GM18508 (cell line): Measurements from ENCODE around the gene TMEM205.
"Not testable (repeated sequence)": the region's sequence is repeated elsewhere in the genome, so short reads cannot be mapped to it uniquely, and the experiment has no call there.

Source experiments
- ATAC-seq: cut with Tn5 transposase; IDR thresholded peaks from one replicate; pipeline ENCODE4 v1.9.1; 2021; ENCODE audit warnings: moderate number of reproducible peaks; ENCODE audit not compliant: insufficient read depth, unreplicated experiment

The TMEM205 gene

DNA sequence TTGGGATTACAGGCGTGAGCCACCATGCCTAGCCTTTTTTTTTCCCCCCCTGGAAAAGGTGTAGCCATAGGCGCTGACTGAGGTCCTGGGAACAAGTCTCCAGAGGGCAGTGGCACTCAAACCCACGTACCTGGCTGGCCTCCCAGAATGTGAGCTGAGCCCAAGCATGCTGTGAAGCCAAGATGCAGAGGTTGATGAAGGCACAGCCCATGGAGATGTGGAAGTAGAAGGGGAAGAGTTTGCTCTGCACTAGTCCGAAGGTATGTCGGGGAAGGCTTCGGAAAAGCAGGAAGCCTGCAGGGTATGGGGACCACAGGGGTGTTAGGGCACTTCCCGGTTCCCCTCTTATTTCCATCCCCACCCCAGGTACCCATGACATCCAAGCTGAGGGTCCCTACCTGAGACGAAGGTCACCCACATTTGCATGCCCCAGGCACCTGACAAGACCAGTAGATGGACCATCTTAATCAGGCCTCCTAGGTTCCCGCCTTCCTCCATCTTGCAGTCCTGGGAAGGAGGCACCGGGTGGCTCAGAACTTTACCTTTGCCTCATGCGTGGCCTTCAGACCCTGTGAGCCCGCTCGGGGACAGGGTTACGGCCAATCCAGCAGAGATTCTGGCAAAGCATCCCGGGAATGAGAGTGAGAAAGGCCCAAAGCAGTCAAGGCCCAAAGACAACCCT lies 805 bp downstream of the TMEM205 start:
- no peak for ATAC-seq

- no peak for ATAC-seq
Observed at GRCh38 chr19:11342429-11342828, 3.6 kb downstream of the TMEM205 start.

DNA sequence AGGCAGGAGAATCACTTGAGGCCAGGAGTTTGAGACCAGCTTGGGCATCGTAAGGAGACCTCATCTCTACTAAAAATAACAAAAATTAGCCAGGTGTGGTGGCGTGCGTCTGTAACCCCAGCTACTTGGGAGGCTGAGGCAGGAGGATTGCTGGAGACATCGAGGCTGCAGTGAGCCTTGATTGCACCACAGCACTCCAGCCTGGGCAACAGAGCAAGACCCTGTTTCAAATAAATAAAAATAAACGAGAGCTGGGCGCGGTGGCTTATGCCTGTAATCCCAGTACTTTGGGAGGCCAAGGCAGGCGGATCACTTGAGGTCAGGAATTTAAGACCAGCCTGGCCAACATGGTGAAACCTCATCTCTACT lies 6.0 kb downstream of the TMEM205 start:
- not testable (repeated sequence) for ATAC-seq

DNA sequence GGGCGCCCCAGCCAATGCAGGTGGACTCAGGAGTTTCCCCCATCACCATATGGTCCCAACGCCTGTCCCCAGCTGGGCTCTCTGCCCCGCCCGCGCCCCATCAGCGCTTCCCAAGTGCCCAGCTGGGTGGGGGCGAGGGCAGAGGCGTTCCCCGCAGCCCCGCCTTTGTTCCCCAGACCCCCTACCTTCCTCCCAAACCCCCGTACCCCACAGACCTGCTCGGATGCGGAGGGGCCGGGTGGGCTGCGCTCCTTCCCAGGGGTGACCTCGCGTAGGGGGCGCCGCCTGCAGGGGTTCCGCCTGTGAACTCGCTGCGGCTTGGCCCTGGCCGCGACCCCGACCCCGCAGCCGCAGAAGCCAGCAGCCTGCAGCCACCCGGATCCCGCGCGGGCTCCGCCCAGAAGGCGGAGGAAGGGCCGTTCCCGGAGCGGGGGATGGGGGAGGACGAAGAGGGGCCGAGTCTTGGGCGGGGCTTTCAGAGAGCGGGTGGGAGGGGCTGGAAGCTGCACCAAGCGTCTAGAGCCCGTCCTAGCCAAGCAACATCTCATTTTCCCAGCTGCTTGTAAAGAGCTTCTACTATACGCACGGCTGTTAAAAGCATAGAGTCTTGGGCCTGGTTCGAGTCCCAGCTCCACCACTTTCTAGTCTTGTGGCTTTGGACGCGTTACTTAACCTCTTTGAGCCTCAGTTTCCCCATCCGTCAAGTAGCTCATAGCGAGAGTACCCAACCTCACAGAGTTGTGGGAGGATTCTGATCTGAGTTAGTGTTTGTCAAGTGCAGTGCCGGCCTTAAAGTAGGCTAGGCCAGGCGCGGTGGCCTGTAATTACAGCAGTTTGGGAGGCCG lies 6.6 kb downstream of the TMEM205 start, which contains the start of gene RAB3D:
RAB3D (minus strand) TSS at position 404 of the 845 bp plus-strand sequence. CDS start 2,258 bp downstream, outside the sequence.
- ATAC-seq, result no peak

DNA sequence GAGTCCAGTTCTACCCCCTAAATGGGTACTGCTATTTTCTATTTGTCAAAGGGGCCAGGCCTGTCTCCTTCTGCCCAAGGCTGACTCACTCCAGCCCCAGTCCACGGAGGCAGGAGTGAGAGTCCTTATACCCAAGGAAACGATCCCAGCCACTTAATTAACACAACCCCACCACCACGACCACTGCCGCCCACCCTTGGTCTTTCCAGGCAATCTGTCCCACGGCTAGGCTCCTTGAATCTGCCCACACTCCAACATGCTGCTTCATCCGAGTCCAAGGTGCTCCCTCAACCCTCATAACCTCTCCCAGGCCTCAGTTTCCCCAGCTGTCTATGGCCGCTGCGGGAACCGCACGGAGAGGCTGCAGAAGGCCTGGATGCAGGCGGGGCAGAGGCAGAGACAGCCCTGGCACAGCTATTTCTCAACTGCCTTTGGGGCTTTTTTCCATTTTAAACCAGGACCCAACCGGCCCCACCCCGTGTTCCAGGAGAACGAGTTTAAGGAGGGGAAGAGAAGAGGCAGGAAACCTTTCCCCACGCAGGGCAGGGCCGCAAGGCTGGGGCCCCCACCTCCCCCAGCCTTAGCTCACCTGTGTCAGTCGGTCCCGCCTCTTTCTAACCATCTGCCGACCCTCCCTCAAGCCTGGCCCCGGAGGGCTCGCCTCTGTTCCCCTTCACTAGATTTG lies 7.4 kb downstream of the TMEM205 start:
- ATAC-seq, result no peak

DNA sequence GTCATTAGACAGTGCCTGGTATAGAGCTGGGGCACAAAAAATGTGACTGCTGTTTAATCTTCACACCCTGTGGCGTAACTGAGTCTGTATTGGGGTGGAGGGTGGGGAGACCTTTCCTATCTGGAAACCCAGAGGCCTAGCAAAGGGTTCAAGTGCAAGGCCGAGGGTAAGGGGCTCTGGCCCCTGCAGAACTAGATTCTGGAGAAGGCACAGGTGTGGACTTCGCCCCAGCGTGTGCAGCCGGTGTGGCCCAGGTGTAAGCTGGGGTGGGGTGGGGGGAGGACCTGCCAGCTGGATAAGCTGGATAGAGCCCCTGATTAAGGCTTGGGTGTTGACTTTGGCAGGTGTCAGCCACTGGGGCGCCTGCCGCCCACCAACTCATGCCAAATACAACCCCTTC lies 7.9 kb downstream of the TMEM205 start:
- ATAC-seq, result no peak

DNA sequence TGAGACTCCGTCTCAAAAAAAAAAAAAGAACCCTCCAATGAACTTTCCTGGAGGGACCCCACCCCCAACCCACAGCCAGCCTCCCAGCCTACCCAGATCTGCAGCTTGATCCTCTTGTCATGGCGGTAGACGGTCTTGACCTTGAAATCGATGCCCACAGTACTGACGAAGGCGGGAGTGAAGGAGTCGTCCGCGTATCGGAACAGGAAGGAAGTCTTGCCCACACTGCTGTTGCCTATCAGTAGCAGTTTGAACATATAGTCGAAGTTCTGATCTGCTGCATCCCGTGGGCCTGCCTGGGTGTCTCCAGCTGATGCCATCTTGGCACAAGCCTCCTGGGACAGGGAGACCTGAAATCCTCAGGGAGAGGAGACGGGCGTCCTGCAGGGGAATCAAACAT lies 9.0 kb downstream of the TMEM205 start:
- no peak for ATAC-seq

GRCh38 chr19:11335449-11336146 lies 10.5 kb downstream of the TMEM205 start:
- ATAC-seq, result no peak

- ATAC-seq, result not testable (repeated sequence)
Observed at GRCh38 chr19:11333838-11334237, 12.2 kb downstream of the TMEM205 start.

DNA sequence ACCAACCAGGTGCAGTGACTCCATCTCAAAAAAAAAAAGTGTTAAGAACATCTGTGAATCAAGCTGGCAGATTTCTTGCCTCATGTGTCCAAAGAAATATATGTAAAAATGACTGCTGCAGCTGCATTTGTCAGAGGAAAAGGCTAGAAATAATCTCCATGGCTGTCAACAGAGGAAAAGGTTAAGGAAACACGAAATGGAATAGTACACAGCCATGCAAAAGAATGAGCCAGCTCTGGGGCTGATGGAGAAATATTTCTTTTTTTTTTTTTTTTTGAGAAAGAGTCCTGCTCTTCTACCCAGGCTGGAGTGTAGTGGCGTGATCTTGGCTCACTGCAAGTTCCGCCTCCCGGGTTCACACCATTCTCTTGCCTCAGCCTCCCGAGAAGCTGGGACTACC lies 13.2 kb downstream of the TMEM205 start:
- no peak for ATAC-seq

DNA sequence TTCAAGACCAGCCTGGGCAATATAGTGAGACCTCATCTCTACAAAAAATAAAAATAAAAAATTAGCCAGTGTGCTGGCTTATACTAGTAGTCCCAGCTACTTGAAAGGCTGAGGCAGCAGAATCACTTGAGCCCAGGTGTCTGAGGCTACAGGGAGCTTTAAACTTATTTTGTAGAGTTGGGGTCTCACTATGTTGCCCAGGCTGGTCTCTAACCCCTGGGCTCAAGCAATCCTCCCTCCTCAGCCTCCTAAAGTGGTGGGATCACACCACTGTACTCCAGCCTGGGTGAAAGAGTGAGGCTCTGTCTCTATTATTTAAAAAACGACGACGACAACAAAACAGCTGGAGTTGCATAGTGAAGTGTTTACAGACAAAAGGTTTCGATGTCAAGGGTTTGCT lies 14.6 kb downstream of the TMEM205 start:
- no peak for ATAC-seq

DNA sequence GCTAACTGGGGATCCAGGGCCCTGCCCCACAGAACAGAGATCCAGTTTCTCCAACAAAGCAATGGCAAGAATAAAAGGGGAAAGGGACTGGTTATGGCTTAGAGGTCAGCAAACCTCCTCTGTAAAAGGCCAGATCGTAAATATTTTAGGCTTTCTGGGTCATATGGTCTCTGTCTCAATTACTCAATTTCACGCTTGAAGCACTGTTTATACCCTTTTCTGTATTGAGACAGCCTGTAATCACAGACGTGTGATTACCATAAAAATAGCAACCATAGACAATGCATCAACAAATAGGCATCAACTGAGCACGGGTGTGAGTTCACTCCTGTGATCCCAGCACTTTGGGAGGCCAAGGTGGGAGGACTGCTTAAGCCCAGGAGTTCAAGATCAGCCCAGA lies 15.9 kb downstream of the TMEM205 start:
- ATAC-seq, result no peak

GRCh38 chr19:11325544-11325943 lies 20.5 kb downstream of the TMEM205 start:
- no peak for ATAC-seq

GRCh38 chr19:11324748-11325389 lies 21.2 kb downstream of the TMEM205 start:
- no peak for ATAC-seq

DNA sequence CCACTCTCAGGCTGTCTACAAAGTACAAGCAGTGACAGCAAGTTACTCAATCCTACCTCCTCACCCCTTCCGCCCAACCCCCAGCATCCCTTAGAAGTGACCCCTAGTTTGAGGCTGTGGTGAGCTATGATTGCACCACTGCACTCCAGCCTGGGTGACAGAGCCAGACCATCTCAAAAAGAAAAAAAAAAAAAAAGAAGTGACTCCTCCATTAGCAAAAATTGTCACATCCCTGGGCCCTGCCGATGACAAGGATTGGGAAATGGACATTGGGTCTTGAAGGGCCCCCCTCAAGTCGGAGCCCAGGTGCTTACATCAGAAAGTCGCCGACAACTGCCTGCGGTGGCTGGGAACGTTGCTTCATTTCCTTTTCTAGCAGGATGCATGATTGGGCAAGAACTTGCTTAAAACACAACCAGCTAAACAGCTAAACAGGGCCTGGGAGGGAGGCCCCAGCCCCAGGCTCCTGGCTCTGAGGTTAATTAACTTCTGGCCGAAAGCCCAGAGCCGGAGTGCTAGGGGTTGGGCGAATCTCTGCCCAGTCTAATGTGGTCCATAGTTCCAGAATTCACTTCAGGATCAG lies 21.9 kb downstream of the TMEM205 start:
- ATAC-seq, result no peak

- no peak for ATAC-seq
Observed at GRCh38 chr19:11323601-11324078, 22.4 kb downstream of the TMEM205 start.

- ATAC-seq, result no peak
Observed at GRCh38 chr19:11322269-11323024, 23.6 kb downstream of the TMEM205 start.

GRCh38 chr19:11321191-11322126 lies 24.6 kb downstream of the TMEM205 start:
- no peak for ATAC-seq
